ENCODE results near the gene TSSK6. TPM values are rescaled to one million over a fixed set of nuclear protein-coding genes. Genes with fewer than 3 reads are reported as not detected.

The TSSK6 gene
- total and polyA plus RNA-seq, 2 experiments from 2014 or later, result 0.87 to 1.3 TPM

DNA sequence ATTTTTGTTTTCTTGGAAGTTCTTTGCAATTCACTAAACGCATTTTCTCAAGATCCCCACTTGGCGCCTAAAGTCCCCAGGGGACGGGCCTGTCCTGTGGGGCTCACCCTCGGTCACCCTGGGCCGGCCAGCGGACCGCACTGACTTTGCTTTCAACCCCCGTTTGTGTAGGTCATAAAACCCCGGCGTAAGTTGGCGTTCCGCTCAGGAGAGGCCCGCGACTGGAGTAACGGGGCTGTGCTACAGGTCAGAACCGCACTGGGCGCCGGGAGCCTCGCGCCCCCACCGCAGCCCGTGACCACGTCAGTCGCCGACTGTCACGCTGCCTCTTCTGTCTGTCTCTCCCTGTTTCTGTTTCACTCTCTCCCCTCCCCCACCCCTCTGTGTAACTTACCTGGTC is 13.6 kb downstream of the TSSK6 start:
- Histone ChIP-seq H3K36me3 (replicated peaks; ENCODE audit: insufficient read depth, low read depth) (no peaks in the 10 kb centered on the region), H3K27ac (no peak overlapping the region), H3K79me2 (no peaks in the 10 kb centered on the region), H3K27me3 (no peaks in the 10 kb centered on the region), H2AFZ (no peak overlapping the region), H3K9me2 (replicated peaks; ENCODE audit: insufficient read depth) (no peaks in the 10 kb centered on the region), H3K4me1 (ENCODE audit: insufficient read depth) (no peaks in the 10 kb centered on the region), H4K20me1 (ENCODE audit: insufficient read depth, poor library complexity, severe bottlenecking) (no peaks in the 10 kb centered on the region), H3K9me3 (ENCODE audit: low read depth) (no peaks in the 10 kb centered on the region), H3K4me3 (no peak overlapping the region), H3K4me2 (no peak overlapping the region)
- no peak for DNase-seq (ENCODE audit: low spot score)
- WGBS (ENCODE audit: low lambda C conversion rate, missing lambda C conversion rate), result 95% methylated on average over 24 of the region's 26 CpGs
- TF ChIP-seq EZH2 (IDR thresholded peaks at IDR 0.05; ENCODE audit: borderline replicate concordance) (no peak), EZH2phosphoT487 (IDR thresholded peaks at IDR 0.05; ENCODE audit: low read depth, severe bottlenecking, unreplicated experiment) (no peak)
- TF ChIP-seq, protein P1, sequence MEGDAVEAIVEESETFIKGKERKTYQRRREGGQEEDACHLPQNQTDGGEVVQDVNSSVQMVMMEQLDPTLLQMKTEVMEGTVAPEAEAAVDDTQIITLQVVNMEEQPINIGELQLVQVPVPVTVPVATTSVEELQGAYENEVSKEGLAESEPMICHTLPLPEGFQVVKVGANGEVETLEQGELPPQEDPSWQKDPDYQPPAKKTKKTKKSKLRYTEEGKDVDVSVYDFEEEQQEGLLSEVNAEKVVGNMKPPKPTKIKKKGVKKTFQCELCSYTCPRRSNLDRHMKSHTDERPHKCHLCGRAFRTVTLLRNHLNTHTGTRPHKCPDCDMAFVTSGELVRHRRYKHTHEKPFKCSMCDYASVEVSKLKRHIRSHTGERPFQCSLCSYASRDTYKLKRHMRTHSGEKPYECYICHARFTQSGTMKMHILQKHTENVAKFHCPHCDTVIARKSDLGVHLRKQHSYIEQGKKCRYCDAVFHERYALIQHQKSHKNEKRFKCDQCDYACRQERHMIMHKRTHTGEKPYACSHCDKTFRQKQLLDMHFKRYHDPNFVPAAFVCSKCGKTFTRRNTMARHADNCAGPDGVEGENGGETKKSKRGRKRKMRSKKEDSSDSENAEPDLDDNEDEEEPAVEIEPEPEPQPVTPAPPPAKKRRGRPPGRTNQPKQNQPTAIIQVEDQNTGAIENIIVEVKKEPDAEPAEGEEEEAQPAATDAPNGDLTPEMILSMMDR (IDR thresholded peaks at IDR 0.05; ENCODE audit: poor library complexity), result no peak

DNA sequence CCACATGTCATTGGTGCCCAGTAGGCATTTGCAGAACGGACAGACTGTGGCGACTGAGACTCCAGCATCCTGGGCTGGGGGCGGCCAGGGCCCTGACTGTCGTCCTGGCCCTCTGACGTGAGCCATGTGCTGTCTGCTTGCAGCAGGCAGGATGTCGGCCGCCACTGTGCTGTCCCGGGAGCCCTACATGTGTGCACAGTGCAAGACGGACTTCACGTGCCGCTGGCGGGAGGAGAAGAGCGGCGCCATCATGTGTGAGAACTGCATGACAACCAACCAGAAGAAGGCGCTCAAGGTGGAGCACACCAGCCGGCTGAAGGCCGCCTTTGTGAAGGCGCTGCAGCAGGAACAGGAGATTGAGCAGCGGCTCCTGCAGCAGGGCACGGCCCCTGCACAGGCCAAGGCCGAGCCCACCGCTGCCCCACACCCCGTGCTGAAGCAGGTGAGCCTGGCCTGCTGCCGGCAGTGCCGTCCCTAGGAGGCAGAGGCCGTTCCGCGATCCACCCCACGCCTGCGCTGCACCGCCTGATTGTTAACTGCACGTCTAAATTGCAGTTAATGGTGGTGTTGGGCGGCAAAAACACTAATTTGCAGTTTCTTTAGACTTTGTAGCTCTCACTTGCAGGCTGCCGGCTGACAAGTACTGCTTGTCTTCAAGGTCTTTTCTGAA is 14.2 kb downstream of the TSSK6 start:
- DNase-seq (ENCODE audit: low spot score), result no peak
- H3K9me3 ChIP-seq (ENCODE audit: low read depth), result no peaks in the 10 kb centered on the region
- H3K27ac ChIP-seq, result no peak overlapping the region
- no peak overlapping the region for H3K4me3 ChIP-seq
- no peak overlapping the region for H3K4me2 ChIP-seq
- TF ChIP-seq EZH2phosphoT487 (IDR thresholded peaks at IDR 0.05; ENCODE audit: low read depth, severe bottlenecking, unreplicated experiment) (no peak), EZH2 (IDR thresholded peaks at IDR 0.05; ENCODE audit: borderline replicate concordance) (no peak)
- no peak overlapping the region for H2AFZ ChIP-seq
- H4K20me1 ChIP-seq (ENCODE audit: insufficient read depth, poor library complexity, severe bottlenecking), result no peaks in the 10 kb centered on the region
- H3K27me3 ChIP-seq, result no peaks in the 10 kb centered on the region
- no peaks in the 10 kb centered on the region for H3K36me3 ChIP-seq (replicated peaks; ENCODE audit: insufficient read depth, low read depth)
- H3K4me1 ChIP-seq (ENCODE audit: insufficient read depth), result no peaks in the 10 kb centered on the region
- H3K9me2 ChIP-seq (replicated peaks; ENCODE audit: insufficient read depth), result no peaks in the 10 kb centered on the region
- no peaks in the 10 kb centered on the region for H3K79me2 ChIP-seq
- WGBS (ENCODE audit: low lambda C conversion rate, missing lambda C conversion rate), result 94% methylated on average over 34 of the region's 34 CpGs

DNA sequence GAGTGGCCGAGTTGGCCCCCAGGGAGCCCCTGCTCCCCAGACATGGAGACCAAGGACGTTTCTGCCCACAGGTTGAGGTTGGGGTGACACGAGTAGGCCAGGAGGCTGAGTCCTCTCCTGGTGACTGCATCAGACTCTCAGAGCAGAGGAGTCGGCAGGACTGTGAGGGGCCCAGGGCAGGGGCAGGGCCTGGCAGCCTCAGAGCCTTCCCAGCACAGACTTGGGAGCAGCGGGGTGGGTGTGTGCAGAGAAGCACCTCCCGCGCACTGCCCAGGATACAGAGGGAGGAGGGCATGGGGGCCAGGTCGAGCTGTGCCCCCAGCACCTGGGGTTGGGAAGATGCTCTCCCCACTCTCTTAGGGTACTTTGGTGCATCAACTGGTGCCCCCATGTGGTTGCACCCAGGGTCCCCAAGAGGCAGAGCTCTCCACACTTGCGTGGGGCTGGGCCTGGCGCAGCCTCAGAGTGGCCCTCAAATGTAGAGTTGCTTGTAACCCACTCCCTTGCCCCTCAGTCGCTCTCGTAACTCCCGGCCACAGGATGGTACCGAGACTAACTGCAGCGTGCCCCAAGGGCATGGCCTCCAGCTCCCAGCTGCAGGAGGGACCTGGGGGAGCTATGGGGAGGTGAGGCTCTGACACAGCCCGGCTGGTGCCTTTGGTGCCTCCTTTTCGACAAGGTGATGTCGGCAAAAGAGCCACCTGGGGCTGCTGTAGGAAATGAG is 15.9 kb downstream of the TSSK6 start:
- Histone ChIP-seq H3K9me3 (ENCODE audit: low read depth) (no peaks in the 10 kb centered on the region), H3K27ac (no peak overlapping the region), H3K4me3 (no peak overlapping the region), H3K9me2 (replicated peaks; ENCODE audit: insufficient read depth) (no peaks in the 10 kb centered on the region), H4K20me1 (ENCODE audit: insufficient read depth, poor library complexity, severe bottlenecking) (no peaks in the 10 kb centered on the region), H3K4me2 (no peak overlapping the region), H3K4me1 (ENCODE audit: insufficient read depth) (no peaks in the 10 kb centered on the region), H2AFZ (no peak overlapping the region), H3K79me2 (no peaks in the 10 kb centered on the region), H3K36me3 (replicated peaks; ENCODE audit: insufficient read depth, low read depth) (no peaks in the 10 kb centered on the region), H3K27me3 (no peaks in the 10 kb centered on the region)
- TF ChIP-seq, protein P1 (IDR thresholded peaks at IDR 0.05; ENCODE audit: poor library complexity), result no peak
- no peak for TF ChIP-seq EZH2phosphoT487 (IDR thresholded peaks at IDR 0.05; ENCODE audit: low read depth, severe bottlenecking, unreplicated experiment)
- TF ChIP-seq EZH2 (IDR thresholded peaks at IDR 0.05; ENCODE audit: borderline replicate concordance), result no peak
- WGBS (ENCODE audit: low lambda C conversion rate, missing lambda C conversion rate), result 94% methylated on average over 18 of the region's 18 CpGs
- DNase-seq (ENCODE audit: low spot score), result no peak

Measured in hepatocyte (in vitro differentiated cells).